ENCODE measurements around the gene P2RX6. TPM values are rescaled to one million over a fixed set of nuclear protein-coding genes. Genes with fewer than 3 reads are reported as not detected.

P2RX6 gene
- total RNA-seq, 4 donors from 2014 or later: 0.35 to 0.47 (median 0.40) TPM; not detected in 1

GRCh38 chr22:21073023-21073422 lies 58.1 kb downstream of the P2RX6 start:
- no peak overlapping the region for H3K4me3 ChIP-seq
- TF ChIP-seq CTCF (IDR thresholded peaks at IDR 0.05) (no peak), POLR2AphosphoS5 (IDR thresholded peaks at IDR 0.05) (no peak), EP300 (IDR thresholded peaks at IDR 0.05) (no peak), POLR2A (IDR thresholded peaks at IDR 0.05) (no peak)
- no peak for ATAC-seq
- H3K4me1 ChIP-seq: no peaks in the 10 kb centered on the region
- no peaks in the 10 kb centered on the region for H3K36me3 ChIP-seq
- H3K9me3 ChIP-seq: no peaks in the 10 kb centered on the region
- no peak overlapping the region for H3K27ac ChIP-seq
- H3K27me3 ChIP-seq: peaks cover 3% of the 10 kb centered on the region
- 82 to 84% methylated on average over 3 of the region's 3 CpGs for WGBS, 2 donors (ENCODE audit: low coverage in 1 of 2)

DNA sequence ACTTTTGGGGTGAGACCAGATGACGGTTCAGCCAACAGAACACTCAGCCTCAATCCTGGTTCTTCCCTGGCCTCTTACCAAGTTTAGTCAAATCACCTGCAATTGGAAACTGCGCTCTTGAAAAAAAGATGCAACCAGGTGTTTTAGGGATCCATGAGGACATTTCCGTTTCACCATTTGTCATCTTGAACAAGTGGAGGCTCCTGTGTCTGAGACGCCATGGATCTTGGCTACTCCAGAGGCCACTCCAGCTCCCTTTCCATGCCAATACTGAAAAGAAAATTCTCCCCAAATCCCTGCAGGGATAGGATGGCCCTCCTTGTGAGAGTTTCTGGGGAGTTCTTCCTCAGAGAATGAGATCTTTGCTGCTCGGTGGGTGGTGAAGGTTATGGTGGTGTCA lies 58.5 kb downstream of the P2RX6 start:
- peaks cover 8% of the 10 kb centered on the region for H3K27me3 ChIP-seq
- TF ChIP-seq CTCF (IDR thresholded peaks at IDR 0.05): no peak
- no peak for TF ChIP-seq EP300 (IDR thresholded peaks at IDR 0.05)
- TF ChIP-seq POLR2AphosphoS5 (IDR thresholded peaks at IDR 0.05): no peak
- TF ChIP-seq POLR2A (IDR thresholded peaks at IDR 0.05): no peak
- no peak for ATAC-seq
- H3K9me3 ChIP-seq: no peaks in the 10 kb centered on the region
- no peak overlapping the region for H3K4me3 ChIP-seq
- H3K36me3 ChIP-seq: no peaks in the 10 kb centered on the region
- no peaks in the 10 kb centered on the region for H3K4me1 ChIP-seq
- no peak overlapping the region for H3K27ac ChIP-seq
- WGBS, 2 donors (ENCODE audit: low coverage in 1 of 2): 100% methylated on average over 3 of the region's 5 CpGs; no CpG with 5 or more reads in 1 of the 2 donors

GRCh38 chr22:21074102-21074715 lies 59.2 kb downstream of the P2RX6 start:
- 30 to 60% methylated on average over 1 to 3 of the region's 7 CpGs for WGBS, 2 donors (ENCODE audit: low coverage in 1 of 2)
- no peaks in the 10 kb centered on the region for H3K36me3 ChIP-seq
- H3K27ac ChIP-seq: no peak overlapping the region
- H3K27me3 ChIP-seq: peaks cover 13% of the 10 kb centered on the region
- no peak overlapping the region for H3K4me3 ChIP-seq
- no peaks in the 10 kb centered on the region for H3K4me1 ChIP-seq
- H3K9me3 ChIP-seq: no peaks in the 10 kb centered on the region
- no peak for TF ChIP-seq POLR2AphosphoS5 (IDR thresholded peaks at IDR 0.05)
- ATAC-seq: peak; percentile 41

GRCh38 chr22:21075516-21076138 lies 60.7 kb downstream of the P2RX6 start:
- H3K36me3 ChIP-seq: no peaks in the 10 kb centered on the region
- TF ChIP-seq EP300 (IDR thresholded peaks at IDR 0.05): no peak
- TF ChIP-seq POLR2A (IDR thresholded peaks at IDR 0.05): no peak
- H3K27me3 ChIP-seq: peaks cover 17% of the 10 kb centered on the region
- H3K4me3 ChIP-seq: no peak overlapping the region
- ATAC-seq: no peak
- no peaks in the 10 kb centered on the region for H3K4me1 ChIP-seq
- no peaks in the 10 kb centered on the region for H3K9me3 ChIP-seq
- H3K27ac ChIP-seq: no peak overlapping the region
- WGBS, 2 donors (ENCODE audit: low coverage in 1 of 2): 87% methylated on average over 4 of the region's 14 CpGs; no CpG with 5 or more reads in 1 of the 2 donors

- no peak for ATAC-seq
- WGBS, 2 donors (ENCODE audit: low coverage in 1 of 2): 79% methylated on average over 7 of the region's 21 CpGs
- Histone ChIP-seq H3K27me3 (peaks cover 17% of the 10 kb centered on the region), H3K27ac (no peak overlapping the region), H3K36me3 (no peaks in the 10 kb centered on the region), H3K9me3 (no peaks in the 10 kb centered on the region), H3K4me1 (no peaks in the 10 kb centered on the region), H3K4me3 (no peak overlapping the region)
- TF ChIP-seq EP300 (IDR thresholded peaks at IDR 0.05) (no peak), POLR2AphosphoS5 (IDR thresholded peaks at IDR 0.05) (no peak), CTCF (IDR thresholded peaks at IDR 0.05) (no peak), POLR2A (IDR thresholded peaks at IDR 0.05) (no peak)
Measured at GRCh38 chr22:21076912-21077625, 62.1 kb downstream of the P2RX6 start.

Small RNAs within 50 kb of the gene (small RNA-seq; reads per million reads assigned to genes)
- 0 reads per million in 4 donors for gene MIR649

Other genes with a start within 250 kb of the P2RX6 start
- under 1 TPM in 1 of 4 donors, not detected in 3; 0.15 TPM for gene SERPIND1, start 241.1 kb upstream of the P2RX6 start, total RNA-seq
- gene PI4KA, start 156.4 kb upstream of the P2RX6 start, total RNA-seq: 100 to 1,000 TPM in 2 of 4 donors, 10 to 100 TPM in 2; 45.7 to 113 (median 87.5) TPM
- 10 to 100 TPM; 22.1 to 33.8 (median 27.1) TPM for gene SNAP29, start 156.2 kb upstream of the P2RX6 start, total RNA-seq
- gene CRKL, start 97.8 kb upstream of the P2RX6 start, total RNA-seq: 10 to 100 TPM; 42.5 to 55.8 (median 46.0) TPM
- 1 to 10 TPM in 2 of 4 donors, under 1 TPM in 1, not detected in 1; 0.27 to 3.2 (median 2.0) TPM for gene AIFM3, start 47.9 kb upstream of the P2RX6 start, total RNA-seq
- 10 to 100 TPM; 45.4 to 63.0 (median 53.4) TPM for gene LZTR1, start 32.9 kb upstream of the P2RX6 start, total RNA-seq
- gene THAP7, start 13.0 kb upstream of the P2RX6 start, total RNA-seq: 10 to 100 TPM; 38.5 to 49.0 (median 42.5) TPM
- 1 to 10 TPM in 1 of 4 donors, under 1 TPM in 3; 0.23 to 1.2 (median 0.37) TPM for gene SLC7A4, start 17.4 kb downstream of the P2RX6 start, total RNA-seq
- gene LRRC74B, start 30.8 kb downstream of the P2RX6 start, total RNA-seq: not detected